ENCODE data around the gene PRKCA. TPM values are rescaled to one million over a fixed set of nuclear protein-coding genes. Genes with fewer than 3 reads are reported as not detected.

The PRKCA gene
- total RNA-seq, 2 experiments from 2014 or later, result 84.4 to 87.9 TPM

GRCh38 chr17:66779237-66779606, 476.8 kb downstream of the PRKCA start:
- TF ChIP-seq, protein P1, sequence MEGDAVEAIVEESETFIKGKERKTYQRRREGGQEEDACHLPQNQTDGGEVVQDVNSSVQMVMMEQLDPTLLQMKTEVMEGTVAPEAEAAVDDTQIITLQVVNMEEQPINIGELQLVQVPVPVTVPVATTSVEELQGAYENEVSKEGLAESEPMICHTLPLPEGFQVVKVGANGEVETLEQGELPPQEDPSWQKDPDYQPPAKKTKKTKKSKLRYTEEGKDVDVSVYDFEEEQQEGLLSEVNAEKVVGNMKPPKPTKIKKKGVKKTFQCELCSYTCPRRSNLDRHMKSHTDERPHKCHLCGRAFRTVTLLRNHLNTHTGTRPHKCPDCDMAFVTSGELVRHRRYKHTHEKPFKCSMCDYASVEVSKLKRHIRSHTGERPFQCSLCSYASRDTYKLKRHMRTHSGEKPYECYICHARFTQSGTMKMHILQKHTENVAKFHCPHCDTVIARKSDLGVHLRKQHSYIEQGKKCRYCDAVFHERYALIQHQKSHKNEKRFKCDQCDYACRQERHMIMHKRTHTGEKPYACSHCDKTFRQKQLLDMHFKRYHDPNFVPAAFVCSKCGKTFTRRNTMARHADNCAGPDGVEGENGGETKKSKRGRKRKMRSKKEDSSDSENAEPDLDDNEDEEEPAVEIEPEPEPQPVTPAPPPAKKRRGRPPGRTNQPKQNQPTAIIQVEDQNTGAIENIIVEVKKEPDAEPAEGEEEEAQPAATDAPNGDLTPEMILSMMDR (IDR thresholded peaks at IDR 0.05), result no peak
- no peaks in the 10 kb centered on the region for H3K27me3 Mint-ChIP-seq
- POLR2A ChIA-PET, result no interaction called here
- peaks cover 20% of the 10 kb centered on the region for H3K36me3 Mint-ChIP-seq (ENCODE audit: low read depth)
- ATAC-seq (no peak), DNase-seq (no peak)
- H3K4me1 Mint-ChIP-seq (ENCODE audit: low read depth), result no peaks in the 10 kb centered on the region
- H3K27ac Mint-ChIP-seq, result no peak overlapping the region
- no peak overlapping the region for H3K4me3 Mint-ChIP-seq
- intact Hi-C loops (cut with micrococcal nuclease), result no loop called here
- no peaks in the 10 kb centered on the region for H3K9me3 Mint-ChIP-seq
- CTCF ChIA-PET, result interaction anchor here (1.1 kb wide), 1 partner anchor 52 kb away, joined by 3 read pairs; no protein-coding TSS in a partner anchor

- ChIA-PET CTCF (no interaction called here), POLR2A (no interaction called here)
- Mint-ChIP-seq H3K36me3 (ENCODE audit: low read depth) (peaks cover 14% of the 10 kb centered on the region), H3K27ac (no peak overlapping the region), H3K4me1 (ENCODE audit: low read depth) (no peaks in the 10 kb centered on the region), H3K9me3 (no peaks in the 10 kb centered on the region), H3K27me3 (no peaks in the 10 kb centered on the region), H3K4me3 (no peak overlapping the region)
- DNase-seq (no peak), ATAC-seq (no peak)
- intact Hi-C loops (cut with micrococcal nuclease), result no loop called here
- TF ChIP-seq, protein P1 (IDR thresholded peaks at IDR 0.05), result no peak
Observed at GRCh38 chr17:66781135-66781534, 478.7 kb downstream of the PRKCA start.

- CTCF ChIA-PET, result no interaction called here
- Mint-ChIP-seq H3K4me3 (no peak overlapping the region), H3K36me3 (ENCODE audit: low read depth) (peaks cover 21% of the 10 kb centered on the region), H3K27me3 (no peaks in the 10 kb centered on the region), H3K4me1 (ENCODE audit: low read depth) (no peaks in the 10 kb centered on the region), H3K9me3 (no peaks in the 10 kb centered on the region), H3K27ac (no peak overlapping the region)
- DNase-seq, result no peak
- intact Hi-C loops (cut with micrococcal nuclease), result no loop called here
- POLR2A ChIA-PET, result interaction anchor here (0.6 kb wide), 1 partner anchor 1409 kb away, joined by 4 read pairs; no protein-coding TSS in a partner anchor
- TF ChIP-seq, protein P1 (IDR thresholded peaks at IDR 0.05), result no peak
- no peak for ATAC-seq
Observed at GRCh38 chr17:66782851-66783250, 480.4 kb downstream of the PRKCA start.

DNA sequence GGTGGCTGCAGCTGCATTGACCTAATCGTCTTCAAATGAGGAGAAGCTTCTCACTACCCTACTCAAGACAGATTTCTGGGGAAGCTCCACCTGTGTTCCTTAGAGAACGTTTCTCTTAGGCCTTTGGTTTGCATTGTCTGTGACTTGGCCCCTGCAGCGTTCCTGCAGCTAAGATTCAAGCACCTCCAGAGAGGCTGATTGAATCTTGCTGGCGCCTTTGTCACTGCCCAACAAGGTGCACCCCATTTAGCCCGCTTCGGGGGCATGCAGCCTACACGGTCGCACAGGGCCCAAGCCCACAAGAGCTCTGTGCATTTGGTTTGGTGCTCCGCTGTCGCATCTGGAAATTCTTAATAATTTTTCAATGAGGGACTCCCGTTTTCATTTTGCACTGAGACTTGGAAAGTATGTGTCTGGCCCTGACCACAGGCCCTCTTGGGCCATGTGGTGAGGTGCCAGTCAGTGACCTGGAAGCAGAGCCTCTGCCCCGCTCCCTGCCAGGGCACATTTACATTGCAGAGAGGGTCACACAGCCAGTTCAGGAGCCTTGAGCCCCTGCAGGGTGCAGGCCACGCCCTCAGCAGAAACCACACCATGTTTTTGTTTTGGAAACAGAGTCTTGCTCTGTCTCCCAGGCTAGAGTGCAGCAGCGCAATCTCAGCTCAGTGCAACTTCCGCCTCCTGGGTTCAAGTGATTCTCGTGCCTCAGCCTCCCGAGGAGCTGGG, 481.4 kb downstream of the PRKCA start:
- Mint-ChIP-seq H3K27ac (no peak overlapping the region), H3K36me3 (ENCODE audit: low read depth) (peaks cover 28% of the 10 kb centered on the region), H3K4me3 (no peak overlapping the region), H3K27me3 (no peaks in the 10 kb centered on the region), H3K9me3 (no peaks in the 10 kb centered on the region), H3K4me1 (ENCODE audit: low read depth) (no peaks in the 10 kb centered on the region)
- TF ChIP-seq, protein P1 (IDR thresholded peaks at IDR 0.05), result no peak
- POLR2A ChIA-PET, result no interaction called here
- no peak for DNase-seq
- no peak for ATAC-seq
- CTCF ChIA-PET, result no interaction called here
- intact Hi-C loops (cut with micrococcal nuclease), result no loop called here

DNA sequence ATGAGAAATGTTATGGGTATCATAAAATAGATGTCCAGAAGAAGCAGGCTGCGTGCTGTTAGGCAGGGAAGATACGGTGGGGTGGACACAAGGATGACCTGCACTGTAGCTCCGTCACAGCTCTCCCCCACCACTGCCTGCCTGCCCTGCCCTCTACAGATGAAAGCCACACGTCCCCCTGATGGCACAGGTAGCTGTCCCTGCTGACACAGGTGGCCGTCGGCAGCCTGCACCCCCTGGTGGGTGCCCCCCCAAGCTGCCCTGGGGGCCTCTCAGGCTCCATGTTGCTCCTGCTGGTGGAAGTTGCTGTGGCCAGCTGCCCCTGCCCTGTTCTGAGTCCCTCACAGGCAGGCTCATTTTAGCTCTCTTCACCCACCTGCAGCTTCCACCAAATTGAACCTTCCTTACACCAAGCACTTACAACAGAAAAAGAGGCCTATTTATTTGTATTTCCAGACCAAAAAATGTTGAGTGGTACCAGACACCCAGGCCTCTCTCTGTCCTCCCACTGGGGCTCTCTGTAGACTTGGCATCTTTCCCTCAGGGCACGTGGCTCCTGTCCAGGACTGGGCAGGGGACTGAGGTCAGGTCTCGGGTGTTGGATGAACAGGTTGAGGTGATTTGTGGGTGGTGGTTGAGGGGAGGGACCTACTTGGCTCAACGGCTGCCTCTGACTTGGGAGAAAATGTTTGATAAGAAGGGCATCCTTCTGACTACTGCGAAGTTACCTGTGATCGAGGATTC, 482.4 kb downstream of the PRKCA start:
- intact Hi-C loops (cut with micrococcal nuclease), result no loop called here
- Mint-ChIP-seq H3K27ac (no peak overlapping the region), H3K9me3 (no peaks in the 10 kb centered on the region), H3K36me3 (ENCODE audit: low read depth) (peaks cover 30% of the 10 kb centered on the region), H3K27me3 (no peaks in the 10 kb centered on the region), H3K4me1 (ENCODE audit: low read depth) (no peaks in the 10 kb centered on the region), H3K4me3 (no peak overlapping the region)
- TF ChIP-seq, protein P1 (IDR thresholded peaks at IDR 0.05), result no peak
- ChIA-PET POLR2A (no interaction called here), CTCF (no interaction called here)
- no peak for DNase-seq
- ATAC-seq, result no peak
